Suprapubic skin (tissue), 4 donors: ENCODE data around the gene EIPR1. TPM values are rescaled to one million over a fixed set of nuclear protein-coding genes. Genes with fewer than 3 reads are reported as not detected.

ENCODE experiments used
- DNase-seq, 2 donors: peaks; one replicate each; pipeline ENCODE4 v3.0.0-alpha.2; 2019; ENCODE audit warnings: low spot score in 2 of 2
- H3K27ac ChIP-seq: fragments of 200-600 bp; sonication (generic); one replicate; pipeline ENCODE4 v1.5.1; 2019
- H3K27me3 ChIP-seq: fragments of 200-600 bp; sonication (generic); one replicate; pipeline ENCODE4 v1.5.1; 2019
- H3K36me3 ChIP-seq: fragments of 200-600 bp; sonication (generic); one replicate; pipeline ENCODE4 v1.5.1; 2019
- H3K4me1 ChIP-seq: fragments of 200-600 bp; sonication (generic); one replicate; pipeline ENCODE4 v1.5.1; 2019
- H3K4me3 ChIP-seq: fragments of 200-600 bp; sonication (generic); one replicate; pipeline ENCODE4 v1.5.1; 2019; ENCODE audit warnings: mild to moderate bottlenecking
- H3K9me3 ChIP-seq: fragments of 200-600 bp; sonication (generic); one replicate; pipeline ENCODE4 v1.5.1; 2019
- CTCF ChIP-seq, 2 donors: fragments of 200-600 bp in 1 of 2; fragments of 450-650 bp in 1 of 2; sonication (generic) in 1 of 2; IDR thresholded peaks; one replicate each; pipeline ENCODE4 v1.5.1; 2016 to 2019; ENCODE audit warnings: antibody characterized with exemption in 2 of 2, mild to moderate bottlenecking in 1 of 2, moderate library complexity in 1 of 2
- EP300 ChIP-seq: sonication (generic); formaldehyde crosslinking; IDR thresholded peaks from one replicate; pipeline ENCODE4 v1.6.1; 2017; ENCODE audit warnings: antibody characterized with exemption
- POLR2A ChIP-seq, 2 donors: fragments of 450-650 bp; IDR thresholded peaks; one replicate each; pipeline ENCODE4 v1.6.1; 2017; ENCODE audit warnings: antibody characterized with exemption in 2 of 2, mild to moderate bottlenecking in 2 of 2, moderate library complexity in 2 of 2
- POLR2AphosphoS5 ChIP-seq, 3 donors: sonication (generic); formaldehyde crosslinking; IDR thresholded peaks; one replicate each; pipeline ENCODE4 v1.6.1; 2017; ENCODE audit warnings: antibody characterized with exemption in 3 of 3
- WGBS: methylation state at CpG from one replicate; pipeline ENCODE4 v1.1.5; 2018; 5-methylcytosine and 5-hydroxymethylcytosine counted together
- total RNA-seq, 4 donors: library from RNA; depleted of rRNA; stranded (reverse); fragments of >200 nt; gene quantifications; one replicate each; pipeline ENCODE4 v1.1.0, GENCODE V29; 2016

Gene EIPR1
- total RNA-seq, 4 donors from 2014 or later, result 29.0 to 37.5 (median 30.7) TPM

- no peak for TF ChIP-seq POLR2A (IDR thresholded peaks at IDR 0.05)
- TF ChIP-seq POLR2AphosphoS5 (IDR thresholded peaks at IDR 0.05), result no peak
- TF ChIP-seq CTCF (IDR thresholded peaks at IDR 0.05), result no peak
- TF ChIP-seq EP300, result no peak
- peaks cover 19% of the 10 kb centered on the region for H3K4me1 ChIP-seq
- no peak for DNase-seq
- H3K9me3 ChIP-seq, result no peaks in the 10 kb centered on the region
- H3K4me3 ChIP-seq, result no peak overlapping the region
- 57% methylated on average over 3 of the region's 3 CpGs for WGBS
- no peak overlapping the region for H3K27ac ChIP-seq
- no peaks in the 10 kb centered on the region for H3K27me3 ChIP-seq
- H3K36me3 ChIP-seq, result peaks cover 27% of the 10 kb centered on the region
Observed at GRCh38 chr2:3406501-3406900, 28.9 kb upstream of the EIPR1 start.

- Histone ChIP-seq H3K4me1 (peaks cover 19% of the 10 kb centered on the region), H3K27ac (no peak overlapping the region), H3K4me3 (no peak overlapping the region), H3K9me3 (no peaks in the 10 kb centered on the region), H3K36me3 (peaks cover 33% of the 10 kb centered on the region), H3K27me3 (no peaks in the 10 kb centered on the region)
- no peak for DNase-seq
- no peak for TF ChIP-seq EP300
- no peak for TF ChIP-seq POLR2A (IDR thresholded peaks at IDR 0.05)
- no peak for TF ChIP-seq CTCF (IDR thresholded peaks at IDR 0.05)
- no peak for TF ChIP-seq POLR2AphosphoS5 (IDR thresholded peaks at IDR 0.05)
- WGBS, result 89% methylated on average over 7 of the region's 7 CpGs
Observed at GRCh38 chr2:3405876-3406275, 28.3 kb upstream of the EIPR1 start.

GRCh38 chr2:3405307-3405706 lies 27.7 kb upstream of the EIPR1 start:
- no peak for DNase-seq
- Histone ChIP-seq H3K27me3 (no peaks in the 10 kb centered on the region), H3K9me3 (no peaks in the 10 kb centered on the region), H3K4me1 (peaks cover 21% of the 10 kb centered on the region), H3K27ac (no peak overlapping the region), H3K4me3 (no peak overlapping the region), H3K36me3 (peaks cover 39% of the 10 kb centered on the region)
- 65% methylated on average over 6 of the region's 6 CpGs for WGBS
- TF ChIP-seq EP300 (no peak), CTCF (IDR thresholded peaks at IDR 0.05) (no peak), POLR2A (IDR thresholded peaks at IDR 0.05) (no peak), POLR2AphosphoS5 (IDR thresholded peaks at IDR 0.05) (no peak)

- WGBS, result 87% methylated on average over 11 of the region's 11 CpGs
Observed at GRCh38 chr2:3404349-3404894, 26.8 kb upstream of the EIPR1 start.

More at GRCh38 chr2:3404349-3404894, 26.8 kb upstream of the EIPR1 start:
- Histone ChIP-seq H3K27ac (no peak overlapping the region), H3K9me3 (no peaks in the 10 kb centered on the region), H3K36me3 (peaks cover 44% of the 10 kb centered on the region), H3K4me1 (peaks cover 26% of the 10 kb centered on the region), H3K4me3 (no peak overlapping the region), H3K27me3 (no peaks in the 10 kb centered on the region)
- DNase-seq, result no peak
- TF ChIP-seq EP300 (no peak), CTCF (IDR thresholded peaks at IDR 0.05) (no peak), POLR2AphosphoS5 (IDR thresholded peaks at IDR 0.05) (no peak), POLR2A (IDR thresholded peaks at IDR 0.05) (no peak)
